ENCODE data around the gene FAM120AOS.

DNA sequence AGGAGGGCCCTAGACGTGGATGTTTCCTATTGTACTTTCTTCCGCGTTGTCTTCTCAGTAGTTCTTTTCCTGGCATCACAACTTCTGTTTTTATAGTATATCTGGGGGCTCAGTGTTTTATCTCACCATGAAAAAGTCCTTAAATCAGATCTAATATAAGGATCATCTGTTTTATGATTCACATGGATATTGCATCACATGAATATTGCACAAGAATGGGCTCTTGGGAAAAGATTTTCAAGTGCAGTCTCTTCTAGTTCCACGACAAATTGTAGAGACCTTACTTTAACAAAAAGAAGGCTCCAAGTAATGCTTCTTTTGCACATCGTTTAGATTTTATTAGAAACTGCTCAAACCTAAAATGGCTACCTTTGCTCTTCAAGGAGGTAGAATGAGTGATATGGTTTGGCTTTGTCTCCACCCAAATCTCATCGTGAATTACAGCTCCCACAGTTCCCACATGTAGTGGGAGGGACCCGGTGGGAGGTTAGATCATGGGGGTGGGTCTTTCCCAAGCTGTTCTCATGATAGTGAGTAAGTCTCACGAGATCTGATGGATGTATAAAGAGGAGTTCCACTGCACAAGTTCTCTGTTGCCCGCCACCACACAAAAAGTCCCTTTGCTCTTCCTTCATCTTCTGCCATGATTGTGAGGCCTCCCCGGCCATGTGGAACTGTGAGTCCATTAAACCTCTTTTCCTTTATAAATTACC, 55.6 kb downstream of the FAM120AOS start:
- TF ChIP-seq, protein P1, sequence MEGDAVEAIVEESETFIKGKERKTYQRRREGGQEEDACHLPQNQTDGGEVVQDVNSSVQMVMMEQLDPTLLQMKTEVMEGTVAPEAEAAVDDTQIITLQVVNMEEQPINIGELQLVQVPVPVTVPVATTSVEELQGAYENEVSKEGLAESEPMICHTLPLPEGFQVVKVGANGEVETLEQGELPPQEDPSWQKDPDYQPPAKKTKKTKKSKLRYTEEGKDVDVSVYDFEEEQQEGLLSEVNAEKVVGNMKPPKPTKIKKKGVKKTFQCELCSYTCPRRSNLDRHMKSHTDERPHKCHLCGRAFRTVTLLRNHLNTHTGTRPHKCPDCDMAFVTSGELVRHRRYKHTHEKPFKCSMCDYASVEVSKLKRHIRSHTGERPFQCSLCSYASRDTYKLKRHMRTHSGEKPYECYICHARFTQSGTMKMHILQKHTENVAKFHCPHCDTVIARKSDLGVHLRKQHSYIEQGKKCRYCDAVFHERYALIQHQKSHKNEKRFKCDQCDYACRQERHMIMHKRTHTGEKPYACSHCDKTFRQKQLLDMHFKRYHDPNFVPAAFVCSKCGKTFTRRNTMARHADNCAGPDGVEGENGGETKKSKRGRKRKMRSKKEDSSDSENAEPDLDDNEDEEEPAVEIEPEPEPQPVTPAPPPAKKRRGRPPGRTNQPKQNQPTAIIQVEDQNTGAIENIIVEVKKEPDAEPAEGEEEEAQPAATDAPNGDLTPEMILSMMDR (IDR thresholded peaks at IDR 0.05): no peak
- no peak for TF ChIP-seq JUND (IDR thresholded peaks at IDR 0.05)
- TF ChIP-seq POLR2AphosphoS5 (IDR thresholded peaks at IDR 0.05; ENCODE audit: low read depth, low read length): no peak
- TF ChIP-seq EP300 (IDR thresholded peaks at IDR 0.05; ENCODE audit: borderline replicate concordance in 1 of 2, low read depth in 1 of 2, low read length in 1 of 2): no peak
- TF ChIP-seq, protein P2, sequence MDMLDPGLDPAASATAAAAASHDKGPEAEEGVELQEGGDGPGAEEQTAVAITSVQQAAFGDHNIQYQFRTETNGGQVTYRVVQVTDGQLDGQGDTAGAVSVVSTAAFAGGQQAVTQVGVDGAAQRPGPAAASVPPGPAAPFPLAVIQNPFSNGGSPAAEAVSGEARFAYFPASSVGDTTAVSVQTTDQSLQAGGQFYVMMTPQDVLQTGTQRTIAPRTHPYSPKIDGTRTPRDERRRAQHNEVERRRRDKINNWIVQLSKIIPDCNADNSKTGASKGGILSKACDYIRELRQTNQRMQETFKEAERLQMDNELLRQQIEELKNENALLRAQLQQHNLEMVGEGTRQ (IDR thresholded peaks at IDR 0.05; ENCODE audit: borderline replicate concordance, low read depth, low read length): no peak
- TF ChIP-seq, protein P3, sequence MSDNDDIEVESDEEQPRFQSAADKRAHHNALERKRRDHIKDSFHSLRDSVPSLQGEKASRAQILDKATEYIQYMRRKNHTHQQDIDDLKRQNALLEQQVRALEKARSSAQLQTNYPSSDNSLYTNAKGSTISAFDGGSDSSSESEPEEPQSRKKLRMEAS (IDR thresholded peaks at IDR 0.05; ENCODE audit: low read depth): no peak
- TF ChIP-seq TCF12 (IDR thresholded peaks at IDR 0.05): no peak
- no peak for TF ChIP-seq EZH2phosphoT487 (IDR thresholded peaks at IDR 0.05; ENCODE audit: borderline replicate concordance, low read depth)
- TF ChIP-seq YY1 (IDR thresholded peaks at IDR 0.05; ENCODE audit: low read depth): no peak
- TF ChIP-seq, protein P4, sequence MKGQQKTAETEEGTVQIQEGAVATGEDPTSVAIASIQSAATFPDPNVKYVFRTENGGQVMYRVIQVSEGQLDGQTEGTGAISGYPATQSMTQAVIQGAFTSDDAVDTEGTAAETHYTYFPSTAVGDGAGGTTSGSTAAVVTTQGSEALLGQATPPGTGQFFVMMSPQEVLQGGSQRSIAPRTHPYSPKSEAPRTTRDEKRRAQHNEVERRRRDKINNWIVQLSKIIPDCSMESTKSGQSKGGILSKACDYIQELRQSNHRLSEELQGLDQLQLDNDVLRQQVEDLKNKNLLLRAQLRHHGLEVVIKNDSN (IDR thresholded peaks at IDR 0.05; ENCODE audit: borderline replicate concordance, low read depth): no peak
- TF ChIP-seq SMC3 (IDR thresholded peaks at IDR 0.05; ENCODE audit: low read depth, low read length): no peak
- TF ChIP-seq, protein P5, sequence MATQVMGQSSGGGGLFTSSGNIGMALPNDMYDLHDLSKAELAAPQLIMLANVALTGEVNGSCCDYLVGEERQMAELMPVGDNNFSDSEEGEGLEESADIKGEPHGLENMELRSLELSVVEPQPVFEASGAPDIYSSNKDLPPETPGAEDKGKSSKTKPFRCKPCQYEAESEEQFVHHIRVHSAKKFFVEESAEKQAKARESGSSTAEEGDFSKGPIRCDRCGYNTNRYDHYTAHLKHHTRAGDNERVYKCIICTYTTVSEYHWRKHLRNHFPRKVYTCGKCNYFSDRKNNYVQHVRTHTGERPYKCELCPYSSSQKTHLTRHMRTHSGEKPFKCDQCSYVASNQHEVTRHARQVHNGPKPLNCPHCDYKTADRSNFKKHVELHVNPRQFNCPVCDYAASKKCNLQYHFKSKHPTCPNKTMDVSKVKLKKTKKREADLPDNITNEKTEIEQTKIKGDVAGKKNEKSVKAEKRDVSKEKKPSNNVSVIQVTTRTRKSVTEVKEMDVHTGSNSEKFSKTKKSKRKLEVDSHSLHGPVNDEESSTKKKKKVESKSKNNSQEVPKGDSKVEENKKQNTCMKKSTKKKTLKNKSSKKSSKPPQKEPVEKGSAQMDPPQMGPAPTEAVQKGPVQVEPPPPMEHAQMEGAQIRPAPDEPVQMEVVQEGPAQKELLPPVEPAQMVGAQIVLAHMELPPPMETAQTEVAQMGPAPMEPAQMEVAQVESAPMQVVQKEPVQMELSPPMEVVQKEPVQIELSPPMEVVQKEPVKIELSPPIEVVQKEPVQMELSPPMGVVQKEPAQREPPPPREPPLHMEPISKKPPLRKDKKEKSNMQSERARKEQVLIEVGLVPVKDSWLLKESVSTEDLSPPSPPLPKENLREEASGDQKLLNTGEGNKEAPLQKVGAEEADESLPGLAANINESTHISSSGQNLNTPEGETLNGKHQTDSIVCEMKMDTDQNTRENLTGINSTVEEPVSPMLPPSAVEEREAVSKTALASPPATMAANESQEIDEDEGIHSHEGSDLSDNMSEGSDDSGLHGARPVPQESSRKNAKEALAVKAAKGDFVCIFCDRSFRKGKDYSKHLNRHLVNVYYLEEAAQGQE (IDR thresholded peaks at IDR 0.05; ENCODE audit: low read depth, low read length): no peak
- no peak for TF ChIP-seq ELF1 (IDR thresholded peaks at IDR 0.05)
- TF ChIP-seq CHD2 (IDR thresholded peaks at IDR 0.05; ENCODE audit: low read length, partially characterized antibody): no peak
